Diencephalon (tissue), 1 donor: ENCODE data around the gene PTPRN2. TPM values are rescaled to one million over a fixed set of nuclear protein-coding genes. Genes with fewer than 3 reads are reported as not detected.
A peak's percentile ranks its signal among the peaks of the same experiment; 100 is the strongest.

Source experiments
- small RNA-seq: library from RNA; depleted of rRNA; stranded (forward); fragments of <200 nt; gene quantifications from one replicate; pipeline ENCODE3, GENCODE V24; 2014
- total RNA-seq: library from RNA; depleted of rRNA; stranded (reverse); fragments of >200 nt; gene quantifications from one replicate; pipeline ENCODE4 v1.2.3, GENCODE V29; 2014

PTPRN2 gene
- total RNA-seq: 84.9 TPM

GRCh38 chr7:158587162-158588084 lies at the start of gene PTPRN2:
Gene PTPRN2 (minus strand): TSS chr7:158587823.

Small RNAs within 50 kb of the gene (small RNA-seq; reads per million reads assigned to genes)
- gene MIR153-2 (4.5 reads per million, percentile 91 among the genes with 10 or more reads in this experiment), gene MIR5707 (not detected), gene MIR595 (not detected), gene THAP5P1 (not detected)

Other genes with a start within 250 kb of the PTPRN2 start
- 15.9 TPM for gene NCAPG2, start 117.0 kb upstream of the PTPRN2 start, total RNA-seq
- gene ESYT2, start 241.7 kb upstream of the PTPRN2 start, total RNA-seq: 45.2 TPM